ENCODE measurements around the gene LRRC72. TPM values are rescaled to one million over a fixed set of nuclear protein-coding genes. Genes with fewer than 3 reads are reported as not detected.
"Not testable (repeated sequence)": the region's sequence is repeated elsewhere in the genome, so short reads cannot be mapped to it uniquely, and the experiment has no call there.

Gene LRRC72
- total RNA-seq, 2 donors from 2014 or later, result not detected

- DNase-seq, result no peak
- Mint-ChIP-seq H3K36me3 (ENCODE audit: low read depth) (no peaks in the 10 kb centered on the region), H3K27ac (no peak overlapping the region), H3K9me3 (no peaks in the 10 kb centered on the region), H3K4me1 (peaks cover 21% of the 10 kb centered on the region), H3K4me3 (no peak overlapping the region), H3K27me3 (ENCODE audit: insufficient read depth) (no peaks in the 10 kb centered on the region)
- TF ChIP-seq CTCF (conservative IDR thresholded peaks at IDR 0.05), result no peak
- WGBS, 2 experiments (ENCODE audit: insufficient coverage in 1 of 2, insufficient read length in 1 of 2), result 100% methylated on average over 1 of the region's 1 CpG; no CpG with 5 or more reads in 1 of the 2 experiments
- no peaks in the 10 kb centered on the region for H3K36me3 ChIP-seq (ENCODE audit: control insufficient read depth, insufficient read depth, low read length)
- no peak overlapping the region for H3K27ac ChIP-seq (ENCODE audit: low read depth, low read length)
- H3K4me1 ChIP-seq (ENCODE audit: control insufficient read depth, insufficient read depth, low read length), result peaks cover 11% of the 10 kb centered on the region
- H3K9ac ChIP-seq (ENCODE audit: extremely low read depth, low read length, poor library complexity, severe bottlenecking), result no peak overlapping the region
- no peaks in the 10 kb centered on the region for H3K27me3 ChIP-seq (ENCODE audit: control insufficient read depth, insufficient read depth, low read length, poor library complexity, severe bottlenecking)
- no peak overlapping the region for H3K4me3 ChIP-seq (ENCODE audit: low read length)
- no peaks in the 10 kb centered on the region for H3K9me3 ChIP-seq (ENCODE audit: control insufficient read depth, low read length)
These were observed 12.4 kb upstream of the LRRC72 start for GRCh38 chr7:16514271-16514670.

GRCh38 chr7:16514729-16515128 is 11.9 kb upstream of the LRRC72 start:
- H3K4me3 Mint-ChIP-seq, result no peak overlapping the region
- peaks cover under 1% of the 10 kb centered on the region for H3K9me3 ChIP-seq (ENCODE audit: control insufficient read depth, low read length)
- no peak overlapping the region for H3K27ac Mint-ChIP-seq
- H3K4me1 Mint-ChIP-seq, result peaks cover 21% of the 10 kb centered on the region
- H3K27ac ChIP-seq (ENCODE audit: low read depth, low read length), result no peak overlapping the region
- no peaks in the 10 kb centered on the region for H3K36me3 Mint-ChIP-seq (ENCODE audit: low read depth)
- DNase-seq, result no peak
- H3K9me3 Mint-ChIP-seq, result no peaks in the 10 kb centered on the region
- H3K4me1 ChIP-seq (ENCODE audit: control insufficient read depth, insufficient read depth, low read length), result peaks cover 11% of the 10 kb centered on the region
- H3K36me3 ChIP-seq (ENCODE audit: control insufficient read depth, insufficient read depth, low read length), result no peaks in the 10 kb centered on the region
- H3K9ac ChIP-seq (ENCODE audit: extremely low read depth, low read length, poor library complexity, severe bottlenecking), result no peak overlapping the region
- H3K27me3 ChIP-seq (ENCODE audit: control insufficient read depth, insufficient read depth, low read length, poor library complexity, severe bottlenecking), result no peaks in the 10 kb centered on the region
- no peak overlapping the region for H3K4me3 ChIP-seq (ENCODE audit: low read length)
- H3K27me3 Mint-ChIP-seq (ENCODE audit: insufficient read depth), result no peaks in the 10 kb centered on the region
- no peak for TF ChIP-seq CTCF (conservative IDR thresholded peaks at IDR 0.05)

GRCh38 chr7:16515785-16516685 is 10.6 kb upstream of the LRRC72 start:
- TF ChIP-seq CTCF (conservative IDR thresholded peaks at IDR 0.05), result no peak
- Mint-ChIP-seq H3K4me3 (no peak overlapping the region), H3K9me3 (peaks cover 4% of the 10 kb centered on the region), H3K27ac (no peak overlapping the region), H3K36me3 (ENCODE audit: low read depth) (no peaks in the 10 kb centered on the region), H3K4me1 (peaks cover 21% of the 10 kb centered on the region), H3K27me3 (ENCODE audit: insufficient read depth) (no peaks in the 10 kb centered on the region)
- 76% methylated on average over 2 of the region's 2 CpGs; no CpG with 5 or more reads in 1 of the 2 experiments for WGBS, 2 experiments (ENCODE audit: insufficient coverage in 1 of 2, insufficient read length in 1 of 2)
- Histone ChIP-seq H3K4me3 (ENCODE audit: low read length) (no peak overlapping the region), H3K36me3 (ENCODE audit: control insufficient read depth, insufficient read depth, low read length) (no peaks in the 10 kb centered on the region), H3K27me3 (ENCODE audit: control insufficient read depth, insufficient read depth, low read length, poor library complexity, severe bottlenecking) (no peaks in the 10 kb centered on the region), H3K27ac (ENCODE audit: low read depth, low read length) (no peak overlapping the region), H3K9ac (ENCODE audit: extremely low read depth, low read length, poor library complexity, severe bottlenecking) (no peak overlapping the region), H3K9me3 (ENCODE audit: control insufficient read depth, low read length) (peaks cover 5% of the 10 kb centered on the region), H3K4me1 (ENCODE audit: control insufficient read depth, insufficient read depth, low read length) (peaks cover 11% of the 10 kb centered on the region)
- DNase-seq, result no peak

- H3K4me3 ChIP-seq (ENCODE audit: low read length); H3K4me3 Mint-ChIP-seq; H3K9ac ChIP-seq (ENCODE audit: extremely low read depth, low read length, poor library complexity, severe bottlenecking); H3K36me3 ChIP-seq (ENCODE audit: control insufficient read depth, insufficient read depth, low read length); H3K36me3 Mint-ChIP-seq (ENCODE audit: low read depth); H3K9me3 ChIP-seq (ENCODE audit: control insufficient read depth, low read length); H3K4me1 Mint-ChIP-seq; H3K27me3 Mint-ChIP-seq (ENCODE audit: insufficient read depth); H3K9me3 Mint-ChIP-seq; H3K27ac ChIP-seq (ENCODE audit: low read depth, low read length); DNase-seq; H3K4me1 ChIP-seq (ENCODE audit: control insufficient read depth, insufficient read depth, low read length); H3K27ac Mint-ChIP-seq; H3K27me3 ChIP-seq (ENCODE audit: control insufficient read depth, insufficient read depth, low read length, poor library complexity, severe bottlenecking): not testable (repeated sequence)
- 91 to 100% methylated on average over 2 of the region's 2 CpGs for WGBS, 2 experiments (ENCODE audit: insufficient coverage in 1 of 2, insufficient read length in 1 of 2)
These were observed 6.6 kb upstream of the LRRC72 start for GRCh38 chr7:16519985-16520384.
